Stimulated activated CD8-positive, alpha-beta memory T cell treated with anti-CD3 and anti-CD28 coated beads, Interleukin-12 subunit alpha, Interleukin-12 subunit beta, amount 100 ng/mL, for 24 hours (primary cell): ENCODE results near the gene KRTAP2-1.
"Not testable (repeated sequence)": the region's sequence is repeated elsewhere in the genome, so short reads cannot be mapped to it uniquely, and the experiment has no call there.

Experiments
- DNase-seq: peaks from one replicate; pipeline ENCODE4 v3.0.0-alpha.2; 2020; ENCODE audit errors: extremely low read depth

The KRTAP2-1 gene

GRCh38 chr17:41012326-41013120 is 34.6 kb downstream of the KRTAP2-1 start:
- DNase-seq: no peak

GRCh38 chr17:41010441-41010840 is 36.7 kb downstream of the KRTAP2-1 start:
- no peak for DNase-seq

- DNase-seq: no peak
Measured at GRCh38 chr17:41009936-41010335, 37.2 kb downstream of the KRTAP2-1 start.

GRCh38 chr17:41009301-41009760 is 37.8 kb downstream of the KRTAP2-1 start:
- no peak for DNase-seq

- DNase-seq: no peak
Measured at GRCh38 chr17:41008811-41009210, 38.3 kb downstream of the KRTAP2-1 start, which contains the start of gene KRTAP3-1. KRTAP3-1 (minus strand) TSS chr17:41009128; CDS start chr17:41009074, 54 bp downstream.

GRCh38 chr17:41004397-41004796 is 42.7 kb downstream of the KRTAP2-1 start:
- DNase-seq: no peak

GRCh38 chr17:41003926-41004325 is 43.2 kb downstream of the KRTAP2-1 start:
- no peak for DNase-seq

GRCh38 chr17:41002814-41003213 is 44.3 kb downstream of the KRTAP2-1 start:
- no peak for DNase-seq

GRCh38 chr17:41001795-41002194 is 45.3 kb downstream of the KRTAP2-1 start:
- no peak for DNase-seq

- not testable (repeated sequence) for DNase-seq
Measured at GRCh38 chr17:40999563-40999962, 47.6 kb downstream of the KRTAP2-1 start, which contains the start of gene KRTAP3-2. KRTAP3-2 (minus strand) TSS chr17:40999906; CDS start chr17:40999853, 53 bp downstream.

- no peak for DNase-seq
Measured at GRCh38 chr17:40997361-40997760, 49.8 kb downstream of the KRTAP2-1 start.

GRCh38 chr17:40996829-40997228 is 50.3 kb downstream of the KRTAP2-1 start:
- no peak for DNase-seq
